ENCODE data around the gene PTPRQ. TPM values are rescaled to one million over a fixed set of nuclear protein-coding genes. Genes with fewer than 3 reads are reported as not detected.

PTPRQ gene
- total RNA-seq, 1 experiment from 2014 or later: not detected

GRCh38 chr12:80607361-80608135, 163.5 kb downstream of the PTPRQ start:
- Histone ChIP-seq H3K4me2 (ENCODE audit: low read depth, low read length, poor library complexity, severe bottlenecking) (no peak overlapping the region), H3K9me2 (replicated peaks; ENCODE audit: insufficient read depth, low read length) (no peaks in the 10 kb centered on the region), H3K79me2 (ENCODE audit: low read length) (no peaks in the 10 kb centered on the region), H3K27me3 (ENCODE audit: low read length) (no peaks in the 10 kb centered on the region), H4K20me1 (ENCODE audit: insufficient read depth, low read depth, low read length) (no peaks in the 10 kb centered on the region), H3K9ac (ENCODE audit: low read length) (no peak overlapping the region), H3K4me1 (ENCODE audit: low read length) (no peaks in the 10 kb centered on the region), H3K27ac (ENCODE audit: low read length) (no peak overlapping the region), H3K9me3 (ENCODE audit: low read length) (no peaks in the 10 kb centered on the region), H3K36me3 (ENCODE audit: insufficient read depth, low read length) (no peaks in the 10 kb centered on the region), H2AFZ (ENCODE audit: low read length) (no peak overlapping the region), H3K4me3 (ENCODE audit: low read length) (no peak overlapping the region)
- DNase-seq: no peak

- Histone ChIP-seq H3K4me1 (ENCODE audit: low read length) (no peaks in the 10 kb centered on the region), H3K9me2 (replicated peaks; ENCODE audit: insufficient read depth, low read length) (no peaks in the 10 kb centered on the region), H3K27ac (ENCODE audit: low read length) (no peak overlapping the region), H3K27me3 (ENCODE audit: low read length) (no peaks in the 10 kb centered on the region), H3K79me2 (ENCODE audit: low read length) (no peaks in the 10 kb centered on the region), H3K4me2 (ENCODE audit: low read depth, low read length, poor library complexity, severe bottlenecking) (no peak overlapping the region), H3K9me3 (ENCODE audit: low read length) (no peaks in the 10 kb centered on the region), H3K4me3 (ENCODE audit: low read length) (no peak overlapping the region), H3K36me3 (ENCODE audit: insufficient read depth, low read length) (no peaks in the 10 kb centered on the region), H3K9ac (ENCODE audit: low read length) (no peak overlapping the region), H2AFZ (ENCODE audit: low read length) (no peak overlapping the region), H4K20me1 (ENCODE audit: insufficient read depth, low read depth, low read length) (no peaks in the 10 kb centered on the region)
- DNase-seq: no peak
Measured at GRCh38 chr12:80617733-80618132, 173.7 kb downstream of the PTPRQ start.

- H3K9me3 ChIP-seq (ENCODE audit: low read length): no peaks in the 10 kb centered on the region
- H4K20me1 ChIP-seq (ENCODE audit: insufficient read depth, low read depth, low read length): no peaks in the 10 kb centered on the region
- H3K4me3 ChIP-seq (ENCODE audit: low read length): no peak overlapping the region
Measured at GRCh38 chr12:80620281-80620680, 176.2 kb downstream of the PTPRQ start.

GRCh38 chr12:80622271-80622670, 178.2 kb downstream of the PTPRQ start:
- no peaks in the 10 kb centered on the region for H3K4me1 ChIP-seq (ENCODE audit: low read length)
- H3K9me3 ChIP-seq (ENCODE audit: low read length): no peaks in the 10 kb centered on the region
- no peak for DNase-seq
- no peak overlapping the region for H3K4me3 ChIP-seq (ENCODE audit: low read length)
- H4K20me1 ChIP-seq (ENCODE audit: insufficient read depth, low read depth, low read length): no peaks in the 10 kb centered on the region
- no peaks in the 10 kb centered on the region for H3K36me3 ChIP-seq (ENCODE audit: insufficient read depth, low read length)
- no peaks in the 10 kb centered on the region for H3K27me3 ChIP-seq (ENCODE audit: low read length)
- no peaks in the 10 kb centered on the region for H3K9me2 ChIP-seq (replicated peaks; ENCODE audit: insufficient read depth, low read length)
- no peak overlapping the region for H3K9ac ChIP-seq (ENCODE audit: low read length)
- H3K27ac ChIP-seq (ENCODE audit: low read length): no peak overlapping the region
- H3K4me2 ChIP-seq (ENCODE audit: low read depth, low read length, poor library complexity, severe bottlenecking): no peak overlapping the region
- H2AFZ ChIP-seq (ENCODE audit: low read length): no peak overlapping the region
- H3K79me2 ChIP-seq (ENCODE audit: low read length): no peaks in the 10 kb centered on the region

More at GRCh38 chr12:80620281-80620680, 176.2 kb downstream of the PTPRQ start:
- Histone ChIP-seq H3K9me2 (replicated peaks; ENCODE audit: insufficient read depth, low read length) (no peaks in the 10 kb centered on the region), H3K27ac (ENCODE audit: low read length) (no peak overlapping the region), H3K9ac (ENCODE audit: low read length) (no peak overlapping the region), H3K79me2 (ENCODE audit: low read length) (no peaks in the 10 kb centered on the region), H2AFZ (ENCODE audit: low read length) (no peak overlapping the region), H3K27me3 (ENCODE audit: low read length) (no peaks in the 10 kb centered on the region), H3K4me1 (ENCODE audit: low read length) (no peaks in the 10 kb centered on the region), H3K36me3 (ENCODE audit: insufficient read depth, low read length) (no peaks in the 10 kb centered on the region), H3K4me2 (ENCODE audit: low read depth, low read length, poor library complexity, severe bottlenecking) (no peak overlapping the region)
- no peak for DNase-seq

- Histone ChIP-seq H3K9me2 (replicated peaks; ENCODE audit: insufficient read depth, low read length) (no peaks in the 10 kb centered on the region), H3K79me2 (ENCODE audit: low read length) (no peaks in the 10 kb centered on the region), H3K9ac (ENCODE audit: low read length) (no peak overlapping the region), H4K20me1 (ENCODE audit: insufficient read depth, low read depth, low read length) (no peaks in the 10 kb centered on the region), H3K36me3 (ENCODE audit: insufficient read depth, low read length) (no peaks in the 10 kb centered on the region), H3K4me3 (ENCODE audit: low read length) (no peak overlapping the region), H3K27me3 (ENCODE audit: low read length) (no peaks in the 10 kb centered on the region), H3K9me3 (ENCODE audit: low read length) (no peaks in the 10 kb centered on the region), H3K27ac (ENCODE audit: low read length) (no peak overlapping the region), H2AFZ (ENCODE audit: low read length) (no peak overlapping the region), H3K4me2 (ENCODE audit: low read depth, low read length, poor library complexity, severe bottlenecking) (no peak overlapping the region), H3K4me1 (ENCODE audit: low read length) (no peaks in the 10 kb centered on the region)
- no peak for DNase-seq
Measured at GRCh38 chr12:80625051-80625450, 181.0 kb downstream of the PTPRQ start.

- H3K4me2 ChIP-seq (ENCODE audit: low read depth, low read length, poor library complexity, severe bottlenecking): no peak overlapping the region
Measured at GRCh38 chr12:80625901-80626300, 181.9 kb downstream of the PTPRQ start.

GRCh38 chr12:80627782-80628181, 183.7 kb downstream of the PTPRQ start:
- Histone ChIP-seq H3K9me3 (ENCODE audit: low read length) (no peaks in the 10 kb centered on the region), H3K36me3 (ENCODE audit: insufficient read depth, low read length) (no peaks in the 10 kb centered on the region), H3K4me1 (ENCODE audit: low read length) (no peaks in the 10 kb centered on the region), H3K4me2 (ENCODE audit: low read depth, low read length, poor library complexity, severe bottlenecking) (no peak overlapping the region), H3K9ac (ENCODE audit: low read length) (no peak overlapping the region), H3K27me3 (ENCODE audit: low read length) (no peaks in the 10 kb centered on the region), H3K9me2 (replicated peaks; ENCODE audit: insufficient read depth, low read length) (no peaks in the 10 kb centered on the region), H2AFZ (ENCODE audit: low read length) (no peak overlapping the region), H4K20me1 (ENCODE audit: insufficient read depth, low read depth, low read length) (no peaks in the 10 kb centered on the region), H3K79me2 (ENCODE audit: low read length) (no peaks in the 10 kb centered on the region), H3K4me3 (ENCODE audit: low read length) (no peak overlapping the region), H3K27ac (ENCODE audit: low read length) (no peak overlapping the region)
- no peak for DNase-seq

More at GRCh38 chr12:80625901-80626300, 181.9 kb downstream of the PTPRQ start:
- Histone ChIP-seq H2AFZ (ENCODE audit: low read length) (no peak overlapping the region), H3K27ac (ENCODE audit: low read length) (no peak overlapping the region), H3K36me3 (ENCODE audit: insufficient read depth, low read length) (no peaks in the 10 kb centered on the region), H3K9me3 (ENCODE audit: low read length) (no peaks in the 10 kb centered on the region), H3K9ac (ENCODE audit: low read length) (no peak overlapping the region), H3K9me2 (replicated peaks; ENCODE audit: insufficient read depth, low read length) (no peaks in the 10 kb centered on the region), H3K4me3 (ENCODE audit: low read length) (no peak overlapping the region), H3K27me3 (ENCODE audit: low read length) (no peaks in the 10 kb centered on the region), H3K4me1 (ENCODE audit: low read length) (no peaks in the 10 kb centered on the region), H3K79me2 (ENCODE audit: low read length) (no peaks in the 10 kb centered on the region), H4K20me1 (ENCODE audit: insufficient read depth, low read depth, low read length) (no peaks in the 10 kb centered on the region)
- DNase-seq: no peak

- DNase-seq: peak; percentile 65
- H2AFZ ChIP-seq (ENCODE audit: low read length): no peak overlapping the region
Measured at GRCh38 chr12:80632835-80633234, 188.8 kb downstream of the PTPRQ start.

More at GRCh38 chr12:80632835-80633234, 188.8 kb downstream of the PTPRQ start:
- H3K9me2 ChIP-seq (replicated peaks; ENCODE audit: insufficient read depth, low read length): no peaks in the 10 kb centered on the region
- no peak overlapping the region for H3K27ac ChIP-seq (ENCODE audit: low read length)
- no peaks in the 10 kb centered on the region for H4K20me1 ChIP-seq (ENCODE audit: insufficient read depth, low read depth, low read length)
- no peak overlapping the region for H3K4me3 ChIP-seq (ENCODE audit: low read length)
- H3K27me3 ChIP-seq (ENCODE audit: low read length): no peaks in the 10 kb centered on the region
- H3K9me3 ChIP-seq (ENCODE audit: low read length): no peaks in the 10 kb centered on the region
- H3K4me1 ChIP-seq (ENCODE audit: low read length): no peaks in the 10 kb centered on the region
- H3K9ac ChIP-seq (ENCODE audit: low read length): no peak overlapping the region
- no peak overlapping the region for H3K4me2 ChIP-seq (ENCODE audit: low read depth, low read length, poor library complexity, severe bottlenecking)
- no peaks in the 10 kb centered on the region for H3K36me3 ChIP-seq (ENCODE audit: insufficient read depth, low read length)
- no peaks in the 10 kb centered on the region for H3K79me2 ChIP-seq (ENCODE audit: low read length)

Data from Karpas-422 (cell line).